HuH-7.5 (cell line): Measurements from ENCODE around the gene NPDC1.

Experiments used
- DNase-seq: peaks from one replicate; pipeline ENCODE4 v3.0.0; 2011; ENCODE audit warnings: low spot score

The NPDC1 gene

GRCh38 chr9:137055385-137056364, 9.7 kb upstream of the NPDC1 start:
- DNase-seq: peak; percentile 88

DNA sequence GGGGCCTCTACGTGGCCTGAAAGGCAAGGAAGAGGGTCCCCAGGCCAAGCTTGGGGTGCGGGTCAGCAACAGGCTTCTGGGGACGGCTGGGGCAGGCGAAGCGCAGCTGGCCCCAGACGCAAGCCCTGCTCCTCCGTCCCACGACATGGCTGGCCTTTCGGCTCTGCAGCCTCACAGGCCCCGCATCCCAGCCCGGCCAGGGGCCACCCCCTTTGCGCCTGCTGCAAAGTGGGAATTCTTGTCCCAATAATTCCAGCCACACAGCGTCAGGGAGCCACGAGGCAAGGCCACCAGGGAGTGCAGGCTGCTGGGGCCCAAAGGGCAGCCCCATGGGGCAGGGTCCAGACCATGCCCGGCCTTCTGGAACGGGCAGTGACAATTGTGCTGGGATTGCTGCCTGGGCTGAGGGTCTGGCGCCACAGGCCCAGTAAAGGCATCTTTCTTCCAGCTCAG, 9.0 kb upstream of the NPDC1 start:
- DNase-seq: no peak

- peak; percentile 86 for DNase-seq
Observed at GRCh38 chr9:137053944-137054931, 8.3 kb upstream of the NPDC1 start, which contains the start of gene ENTPD2. Gene ENTPD2, minus strand, starts transcription at chr9:137054061. Its CDS starts 64 bp downstream, at chr9:137053997.

DNA sequence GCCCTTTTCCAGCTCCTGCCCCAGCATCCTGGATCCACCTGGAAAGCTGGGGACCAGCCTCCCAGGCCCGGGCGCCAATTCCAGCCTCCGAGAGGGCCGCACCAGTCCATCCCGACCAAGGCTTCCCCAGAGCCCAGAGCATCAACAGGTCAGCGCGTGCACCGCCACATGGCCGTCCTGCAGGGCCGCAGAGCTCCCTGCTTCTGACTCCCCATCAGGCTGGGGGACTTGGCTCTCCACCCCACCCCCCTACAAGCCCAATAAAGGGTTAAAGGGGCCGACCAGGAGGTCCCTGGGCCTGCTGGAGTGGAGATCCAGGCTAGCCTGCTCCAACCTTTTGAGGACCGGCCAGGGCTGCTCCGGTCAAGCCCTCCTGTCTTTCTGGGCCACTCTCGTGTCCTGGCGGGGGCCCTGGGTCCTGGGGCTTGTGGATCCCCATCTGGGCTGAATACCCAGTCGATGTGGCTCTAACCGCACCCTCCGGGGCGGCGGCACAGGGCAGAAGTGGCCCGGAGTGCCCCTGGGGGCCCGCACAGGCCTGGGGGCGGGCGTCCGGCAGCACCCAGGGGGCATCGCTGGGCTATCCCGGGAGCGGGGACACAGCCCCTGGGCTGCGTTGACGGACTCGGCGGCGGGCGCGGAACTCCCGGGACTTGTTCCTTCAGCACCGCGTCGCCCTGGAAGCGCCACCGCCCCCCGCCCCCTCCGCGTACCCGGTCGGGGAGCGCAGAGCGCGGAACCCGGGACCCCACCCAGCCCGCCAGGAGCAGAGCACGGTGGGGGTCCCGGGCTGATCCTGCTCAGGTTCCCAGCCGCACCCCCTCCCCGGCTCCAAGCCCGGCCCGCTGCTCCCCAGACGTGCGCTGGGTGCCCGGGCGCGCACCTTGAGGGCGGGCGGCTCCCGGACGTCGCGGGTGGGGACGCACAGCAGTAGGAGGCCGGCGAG, 7.3 kb upstream of the NPDC1 start:
- no peak for DNase-seq

- DNase-seq: no peak
Observed at GRCh38 chr9:137052293-137052692, 6.3 kb upstream of the NPDC1 start.

DNA sequence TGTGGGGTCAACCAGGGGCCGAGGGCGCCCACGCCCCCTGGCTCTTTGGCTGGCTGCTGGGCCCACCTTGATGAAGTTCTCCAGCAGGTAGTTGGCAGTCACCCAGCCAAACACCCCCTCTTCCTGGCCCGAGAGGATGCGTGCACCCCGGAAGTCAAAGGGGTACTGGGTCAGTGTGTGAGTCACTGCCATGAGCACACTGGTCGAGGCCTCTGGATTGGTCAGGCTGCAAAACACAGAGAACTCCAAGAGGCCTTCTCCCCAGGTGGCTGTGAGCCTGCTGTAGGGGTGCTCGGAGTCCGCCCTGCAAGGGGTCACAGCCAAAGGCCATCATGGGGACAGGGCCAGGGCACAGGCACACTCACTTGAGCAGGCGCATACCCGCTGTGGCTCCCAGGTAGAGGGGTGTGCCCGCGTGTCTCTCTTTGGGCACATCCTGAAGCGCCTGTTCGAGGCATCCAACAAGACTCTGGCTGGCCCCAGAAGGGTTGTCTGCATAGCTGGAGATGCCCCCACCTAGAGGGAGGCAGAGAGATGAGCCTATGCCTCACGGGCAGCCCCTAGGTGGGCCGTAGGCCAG, 5.3 kb upstream of the NPDC1 start:
- DNase-seq: no peak

DNA sequence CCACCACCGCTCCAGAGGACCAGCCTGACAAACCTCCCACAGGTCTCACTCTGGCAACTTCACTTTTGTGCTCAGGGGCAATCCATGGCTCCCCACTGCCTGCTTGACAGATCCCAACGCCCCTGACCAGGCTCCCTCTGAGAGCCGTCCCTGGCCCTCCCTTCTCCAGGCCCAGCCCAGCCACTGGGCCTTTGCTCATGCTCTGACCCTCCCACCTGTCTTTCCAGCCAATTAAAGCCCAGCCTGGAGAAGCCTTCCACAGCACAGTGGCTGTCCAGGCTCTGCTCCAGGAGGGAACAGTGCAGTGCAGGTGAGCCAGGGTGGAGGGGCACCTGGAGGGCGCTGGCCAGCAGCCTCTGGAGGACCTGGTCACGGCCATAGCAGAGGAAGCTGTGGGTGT, 4.6 kb upstream of the NPDC1 start:
- DNase-seq: no peak

DNA sequence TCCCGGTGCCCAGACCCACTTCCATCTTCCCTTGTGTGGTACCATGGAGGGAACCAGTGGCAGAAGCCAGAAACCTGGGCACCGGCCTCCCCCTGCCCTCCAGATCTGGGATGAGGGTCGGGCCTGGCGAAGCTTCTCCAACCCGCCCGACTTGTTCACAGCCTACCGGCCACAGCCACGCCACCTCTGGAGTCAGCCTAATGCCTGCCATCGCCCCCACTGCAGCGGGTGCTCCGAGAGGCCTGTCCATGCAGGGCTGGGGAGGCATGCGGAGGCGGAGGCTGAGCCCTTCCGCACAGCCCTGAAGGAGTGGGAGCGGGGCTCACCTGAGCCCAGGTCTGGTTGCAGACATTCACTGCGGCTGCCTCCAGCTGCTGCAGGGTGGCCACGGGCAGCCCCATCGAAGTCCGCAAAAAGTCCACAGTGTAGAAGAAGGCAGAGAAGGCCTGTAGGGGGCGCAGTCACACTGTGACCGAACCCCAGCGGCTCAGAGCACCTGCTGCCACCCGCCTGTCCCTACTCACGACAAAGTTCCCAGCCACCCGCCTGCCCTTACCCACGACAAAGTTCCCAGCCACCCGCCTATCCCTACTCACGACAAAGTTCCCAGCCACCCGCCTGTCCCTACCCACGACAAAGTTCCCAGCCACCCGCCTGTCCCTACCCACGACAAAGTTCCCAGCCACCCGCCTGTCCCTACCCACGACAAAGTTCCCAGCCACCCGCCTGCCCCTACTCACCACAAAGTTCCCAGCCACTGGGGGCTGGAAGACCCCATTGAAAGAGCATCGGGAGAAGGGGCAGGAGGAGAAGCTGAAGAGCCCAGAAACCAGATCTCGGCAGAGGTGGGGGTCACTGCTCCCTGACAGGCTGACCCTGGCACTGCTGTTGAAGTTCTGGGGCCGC, 3.8 kb upstream of the NPDC1 start:
- DNase-seq: peak; percentile 94

DNA sequence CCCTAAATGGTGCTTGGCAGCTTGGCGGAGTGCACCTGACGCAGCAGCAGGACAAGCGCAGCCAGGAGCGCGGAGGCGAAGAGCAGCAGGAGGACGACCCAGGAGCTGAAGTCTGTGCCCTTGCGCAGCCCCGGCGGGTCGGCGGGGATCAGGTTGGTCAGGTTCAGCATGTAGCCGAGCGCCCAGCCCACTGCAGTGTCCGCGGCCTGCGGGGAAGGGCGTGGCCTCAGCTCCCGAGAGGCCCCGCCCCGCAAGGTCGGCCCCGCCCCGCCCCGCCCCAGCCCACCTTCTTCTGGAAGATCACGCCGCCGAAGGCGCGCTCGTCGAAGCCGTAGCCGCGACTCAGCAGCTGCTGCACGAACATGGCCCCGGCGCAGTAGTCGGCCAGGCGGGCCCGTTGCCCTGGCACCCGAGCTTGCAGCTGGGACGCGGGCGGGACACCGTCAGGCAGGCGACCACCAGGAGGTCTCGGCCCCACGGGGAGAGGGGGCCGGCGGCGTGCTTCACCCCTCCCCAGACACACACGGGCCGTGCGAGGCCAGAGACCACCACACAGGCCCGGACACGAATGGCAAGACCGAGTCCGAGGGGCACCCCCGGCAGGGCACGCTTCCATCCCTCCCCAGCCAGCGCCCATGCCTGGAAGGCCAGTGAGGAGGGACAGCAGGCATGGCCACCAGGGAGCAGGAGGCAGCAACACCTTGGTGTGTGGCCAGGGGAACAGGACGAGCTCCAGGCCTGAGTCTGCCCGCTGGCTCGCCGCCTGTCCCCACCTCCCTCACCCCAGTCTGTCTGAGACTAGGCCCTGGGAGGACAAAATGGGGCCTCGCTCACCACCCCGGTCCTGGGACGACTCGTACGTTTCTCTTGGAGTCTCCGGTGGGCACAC, 2.9 kb upstream of the NPDC1 start:
- no peak for DNase-seq

DNA sequence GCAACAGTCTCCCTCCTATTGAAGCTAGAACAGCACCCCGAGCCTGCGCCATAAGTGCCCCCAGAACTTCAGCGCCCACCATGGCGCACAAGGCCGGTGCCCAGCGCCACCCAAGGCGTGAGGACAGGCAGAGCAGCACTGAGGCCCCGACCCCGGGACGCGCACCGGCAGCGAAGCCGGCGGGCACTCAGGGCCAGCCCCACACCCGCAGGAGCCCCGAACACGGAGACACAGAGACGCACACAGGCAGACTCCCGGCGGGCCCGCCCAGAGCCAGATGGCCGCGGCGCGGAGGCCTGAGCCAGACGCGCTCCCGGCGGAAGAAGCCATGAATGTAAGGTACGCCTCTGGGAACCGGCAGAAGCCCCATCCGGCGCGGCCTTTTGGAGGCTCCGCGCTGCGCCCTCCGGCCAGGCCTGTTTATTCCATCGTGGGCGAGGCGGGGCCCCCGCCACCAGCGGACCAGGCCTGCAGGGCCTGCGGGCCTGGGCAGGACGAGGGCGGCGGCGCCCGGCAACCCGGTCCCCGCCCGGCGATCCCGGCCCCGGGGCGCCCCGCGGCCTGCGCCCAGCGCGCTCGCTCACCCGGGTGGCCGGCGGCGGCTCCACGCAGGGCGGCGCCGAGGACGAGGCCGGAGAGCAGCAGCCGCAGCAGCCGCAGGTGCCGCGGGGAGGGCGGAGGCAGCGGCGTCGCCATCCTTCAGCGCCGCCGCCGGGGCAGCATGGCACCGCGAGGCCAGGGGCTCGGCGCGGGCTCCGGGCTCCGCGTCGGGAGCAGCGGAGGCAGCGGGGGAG, 486 bp downstream of the NPDC1 start:
- DNase-seq: no peak

- no peak for DNase-seq
Observed at GRCh38 chr9:137044502-137045177, 1.3 kb downstream of the NPDC1 start.

DNA sequence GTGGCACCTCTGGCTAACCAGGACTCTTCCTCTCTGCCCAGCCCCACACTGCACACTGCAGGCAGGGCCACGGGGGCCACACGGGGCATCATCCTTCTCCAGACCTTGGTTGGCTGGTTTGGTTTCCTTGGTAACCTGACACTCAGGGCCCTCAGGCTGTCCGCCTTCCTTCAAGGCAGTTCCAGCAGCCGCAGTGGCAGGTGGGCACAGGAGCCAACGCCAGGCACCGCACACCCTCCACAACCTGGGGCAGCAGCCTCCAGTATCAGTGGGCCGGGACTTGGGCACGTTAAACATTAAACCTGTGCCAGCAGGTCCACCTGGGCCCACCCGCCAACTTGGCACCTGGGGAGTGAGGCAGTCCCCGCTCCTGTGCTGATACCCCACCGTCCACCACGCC, 1.9 kb downstream of the NPDC1 start:
- no peak for DNase-seq

DNA sequence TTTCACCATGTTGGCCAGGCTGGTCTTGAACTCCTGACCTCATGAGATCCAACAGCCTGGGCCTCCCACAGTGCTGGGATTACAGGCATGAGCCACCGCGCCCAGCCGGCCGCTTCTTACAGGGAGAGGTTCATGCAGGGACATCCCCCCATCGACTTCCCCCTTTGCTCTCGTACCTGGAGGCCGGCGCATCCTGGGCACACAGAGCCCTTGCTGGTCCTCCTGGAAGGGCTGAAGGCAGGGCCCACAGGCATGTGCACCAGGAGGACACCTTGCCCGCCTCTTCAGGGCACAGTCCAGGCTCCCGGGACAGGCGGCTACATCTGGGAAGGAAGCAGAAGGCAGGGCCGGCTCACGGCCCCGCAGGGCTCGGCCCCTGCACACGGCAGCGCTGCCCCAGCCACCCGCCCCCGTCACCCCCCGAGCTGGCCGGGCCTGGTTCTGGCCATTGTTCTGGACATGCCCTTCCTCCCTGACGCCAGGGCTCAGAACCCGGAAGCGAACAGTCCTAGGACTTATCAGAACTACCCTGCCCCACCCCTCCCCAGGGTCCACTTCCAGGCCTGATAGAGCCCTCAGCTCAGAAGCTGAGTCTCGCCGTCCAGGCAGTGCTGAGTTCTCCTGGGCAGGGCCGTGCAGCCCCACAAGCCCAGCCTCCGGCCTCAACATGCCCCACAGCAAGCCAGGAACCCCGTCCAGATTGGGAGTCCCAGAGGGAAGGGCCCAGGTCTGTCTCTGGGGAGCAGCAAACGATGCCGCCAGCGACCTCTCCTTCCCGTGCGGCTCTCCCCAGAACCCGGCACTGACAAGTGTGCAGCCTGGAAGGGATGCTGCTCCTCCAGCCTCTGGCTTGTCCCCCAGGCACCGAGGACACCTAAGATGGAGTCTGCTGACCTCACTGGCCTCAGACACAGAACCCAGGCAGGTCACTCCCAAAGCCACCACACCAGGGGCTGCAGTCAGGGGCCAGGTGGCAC, 2.9 kb downstream of the NPDC1 start:
- DNase-seq: no peak

DNA sequence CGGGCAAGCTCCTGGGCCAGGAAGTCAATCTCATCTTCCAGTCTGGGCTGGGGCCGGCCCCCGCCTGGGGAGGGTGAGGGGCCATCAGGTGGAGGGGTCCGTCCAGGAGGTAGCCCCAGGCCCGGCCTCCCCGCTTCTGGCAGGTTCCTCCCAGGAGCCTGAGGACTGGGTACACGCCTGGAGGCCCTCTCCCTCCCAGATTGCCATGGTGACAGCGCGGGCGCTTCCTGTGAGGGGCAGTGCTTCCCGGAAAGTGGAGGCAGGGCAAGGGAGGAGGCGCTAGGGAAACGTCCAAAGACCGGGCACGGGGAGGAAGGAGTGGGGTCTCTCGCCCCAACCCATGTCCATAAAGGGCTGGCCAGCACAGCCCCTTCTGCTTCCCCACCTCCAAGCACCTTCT, 4.9 kb downstream of the NPDC1 start:
- no peak for DNase-seq

GRCh38 chr9:137040568-137040967, 5.4 kb downstream of the NPDC1 start:
- DNase-seq: no peak
